ENCODE measurements around the gene TASP1.

DNA sequence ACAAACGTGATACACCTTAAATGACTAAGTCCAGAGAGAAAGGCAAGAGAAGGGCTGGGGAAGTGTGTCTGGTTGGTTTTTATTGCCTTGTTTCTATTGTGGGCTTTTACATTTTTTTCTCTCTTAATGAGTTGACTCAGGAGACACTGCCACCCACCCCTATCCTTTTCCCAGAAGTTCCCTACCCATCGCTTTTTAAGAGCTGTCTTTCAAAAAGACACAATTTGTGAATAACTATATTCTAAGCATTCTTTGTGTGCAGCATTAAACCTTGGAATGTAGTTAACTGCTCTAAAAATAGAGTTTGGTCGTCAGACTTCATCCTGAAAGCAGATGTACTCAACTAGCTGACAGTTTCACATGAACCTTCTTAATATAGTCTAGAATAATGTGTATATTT is 242.7 kb downstream of the TASP1 start:
- TF ChIP-seq, protein P1, sequence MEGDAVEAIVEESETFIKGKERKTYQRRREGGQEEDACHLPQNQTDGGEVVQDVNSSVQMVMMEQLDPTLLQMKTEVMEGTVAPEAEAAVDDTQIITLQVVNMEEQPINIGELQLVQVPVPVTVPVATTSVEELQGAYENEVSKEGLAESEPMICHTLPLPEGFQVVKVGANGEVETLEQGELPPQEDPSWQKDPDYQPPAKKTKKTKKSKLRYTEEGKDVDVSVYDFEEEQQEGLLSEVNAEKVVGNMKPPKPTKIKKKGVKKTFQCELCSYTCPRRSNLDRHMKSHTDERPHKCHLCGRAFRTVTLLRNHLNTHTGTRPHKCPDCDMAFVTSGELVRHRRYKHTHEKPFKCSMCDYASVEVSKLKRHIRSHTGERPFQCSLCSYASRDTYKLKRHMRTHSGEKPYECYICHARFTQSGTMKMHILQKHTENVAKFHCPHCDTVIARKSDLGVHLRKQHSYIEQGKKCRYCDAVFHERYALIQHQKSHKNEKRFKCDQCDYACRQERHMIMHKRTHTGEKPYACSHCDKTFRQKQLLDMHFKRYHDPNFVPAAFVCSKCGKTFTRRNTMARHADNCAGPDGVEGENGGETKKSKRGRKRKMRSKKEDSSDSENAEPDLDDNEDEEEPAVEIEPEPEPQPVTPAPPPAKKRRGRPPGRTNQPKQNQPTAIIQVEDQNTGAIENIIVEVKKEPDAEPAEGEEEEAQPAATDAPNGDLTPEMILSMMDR (IDR thresholded peaks at IDR 0.05): no peak
- TF ChIP-seq EP300 (IDR thresholded peaks at IDR 0.05; ENCODE audit: low read depth) (no peak), POLR2A (IDR thresholded peaks at IDR 0.05) (no peak)

Data from transverse colon (tissue), 3 donors.